K562 (cell line): ENCODE data around the gene RALY. TPM values are rescaled to one million over a fixed set of nuclear protein-coding genes. Genes with fewer than 3 reads are reported as not detected.

ENCODE experiments used
- ATAC-seq: fragments of 200-7000 bp; cut with Tn5 transposase; 3 replicates; pipeline ENCODE4 v1.9.1; 2020; ENCODE audit warnings: moderate library complexity
- BruUV-seq: library from RNA; stranded (reverse); fragments of 400-500 nt; replicated peaks from 2 replicates; lab custom pipeline; 2021; lab: Mats Ljungman, UMichigan
- CTCF ChIA-PET: fragments of 300-600 bp; formaldehyde crosslinking; extraction: SDS; loops from one replicate; lab custom pipeline; 2021; ENCODE audit warnings: low intra/inter-chr PET ratio; lab: Yijun Ruan, JAX
- POLR2A ChIA-PET: fragments of 300-600, 350-650 bp; sonication (Branson Sonifier 250); formaldehyde crosslinking; extraction: SDS; loops from one replicate; lab custom pipeline; 2021; ENCODE audit warnings: antibody characterized with exemption, inconsistent platforms; lab: Yijun Ruan, JAX
- DNase-seq, 4 experiments: peaks; one replicate each; pipeline versions ENCODE4 v3.0.0 to v3.0.0-alpha.2; 2011 to 2018; ENCODE audit warnings: low spot score in 3 of 4, mixed read lengths in 3 of 4; ENCODE audit errors: extremely low read depth in 1 of 4
- FAIRE-seq: peaks from 2 replicates; lab custom pipeline; 2011; peaks lifted over from hg19 to GRCh38; lab: Jason Lieb, UNC
- H2AFZ ChIP-seq: 2 replicates; pipeline ENCODE4 v1.6.0; 2011; ENCODE audit warnings: low read depth, low read length, control low read depth, inconsistent platforms
- H3K27ac ChIP-seq: fragments of 200-600 bp; 3 replicates; pipeline ENCODE4 v1.8.0; 2011; ENCODE audit warnings: low read depth, mild to moderate bottlenecking, control low read depth, inconsistent platforms, low read length, moderate library complexity, mixed read lengths; ENCODE audit errors: extremely low read depth
- H3K27me3 ChIP-seq, 2 experiments: fragments of 300-600 bp in 1 of 2; 2 replicates in 1 of 2; 3 replicates in 1 of 2; pipeline versions ENCODE4 v1.6.0 to v1.8.0; 2011; ENCODE audit warnings: inconsistent platforms in 2 of 2, low read length in 2 of 2, mild to moderate bottlenecking in 1 of 2, mixed read lengths in 1 of 2, moderate library complexity in 1 of 2; ENCODE audit not compliant: control insufficient read depth in 2 of 2, insufficient read depth in 2 of 2
- H3K36me3 ChIP-seq: fragments of 300-600 bp; 3 replicates; pipeline ENCODE4 v1.8.0; 2011; ENCODE audit warnings: mild to moderate bottlenecking, low read length, inconsistent platforms; ENCODE audit not compliant: control insufficient read depth, insufficient read depth
- H3K4me1 ChIP-seq, 2 experiments: fragments of 200-600 bp in 1 of 2; replicated peaks in 1 of 2; 2 replicates in 1 of 2; 3 replicates in 1 of 2; pipeline versions ENCODE4 v1.5.1 to v1.8.0; 2011; ENCODE audit warnings: inconsistent platforms in 2 of 2, low read length in 2 of 2, mild to moderate bottlenecking in 1 of 2, mixed read lengths in 1 of 2, moderate library complexity in 1 of 2; ENCODE audit not compliant: control insufficient read depth in 2 of 2, insufficient read depth in 2 of 2
- H3K4me2 ChIP-seq: 2 replicates; pipeline ENCODE4 v1.6.1; 2011; ENCODE audit warnings: low read length, control low read depth, inconsistent platforms, mixed read lengths; ENCODE audit not compliant: insufficient read depth
- H3K4me3 ChIP-seq: fragments of 200-600 bp; sonication (generic), shearing (Covaris generic); 2 replicates; pipeline ENCODE4 v1.5.1; 2016; ENCODE audit warnings: control low read depth, inconsistent platforms
- H3K79me2 ChIP-seq: fragments of 200-600 bp; 3 replicates; pipeline ENCODE4 v1.8.0; 2011; ENCODE audit warnings: low read length, inconsistent platforms; ENCODE audit not compliant: control insufficient read depth, insufficient read depth
- H3K9ac ChIP-seq, 2 experiments: 2 replicates each; pipeline versions ENCODE4 v1.6.0 to v1.6.1; 2011; ENCODE audit warnings: low read depth in 2 of 2, low read length in 2 of 2, control low read depth in 1 of 2, inconsistent platforms in 1 of 2, mild to moderate bottlenecking in 1 of 2, mixed read lengths in 1 of 2; ENCODE audit not compliant: insufficient read depth in 1 of 2
- H3K9me1 ChIP-seq: one replicate; pipeline ENCODE4 v1.6.0; 2011; ENCODE audit warnings: inconsistent platforms, mild to moderate bottlenecking, low read length, moderate library complexity; ENCODE audit not compliant: control insufficient read depth, insufficient read depth
- H3K9me3 ChIP-seq: replicated peaks from 2 replicates; pipeline ENCODE4 v1.5.1; 2011; ENCODE audit warnings: low read depth, low read length, inconsistent platforms; ENCODE audit not compliant: control insufficient read depth, insufficient read depth
- H4K20me1 ChIP-seq: replicated peaks from 2 replicates; pipeline ENCODE4 v1.6.1; 2011; ENCODE audit warnings: low read length, inconsistent platforms, mixed read lengths; ENCODE audit not compliant: control insufficient read depth, insufficient read depth
- CHCHD3 ChIP-seq: fragments of 250-450 bp; sonication (Bioruptor Pico); IDR thresholded peaks from 2 replicates; pipeline ENCODE4 v2.1.2; 2022; ENCODE audit warnings: mild to moderate bottlenecking
- HDGF ChIP-seq: fragments of 450-650 bp; IDR thresholded peaks from 2 replicates; pipeline ENCODE4 v1.6.1; 2016
- HOXB6 ChIP-seq: fragments of 250-450 bp; sonication (Bioruptor Pico); IDR thresholded peaks from 2 replicates; pipeline ENCODE4 v1.5.1; 2022; ENCODE audit warnings: mild to moderate bottlenecking, borderline replicate concordance
- MCM7 ChIP-seq, 2 experiments: fragments of 450-650 bp; IDR thresholded peaks; 2 replicates each; pipeline ENCODE4 v1.6.1; 2016 to 2018
- NONO ChIP-seq, 2 experiments: fragments of 200-400 bp in 1 of 2; fragments of 450-650 bp in 1 of 2; formaldehyde crosslinking in 1 of 2; IDR thresholded peaks; 2 replicates each; pipeline ENCODE4 v1.6.1; 2017; ENCODE audit warnings: low read depth in 2 of 2, mild to moderate bottlenecking in 2 of 2, moderate library complexity in 2 of 2, low read length in 1 of 2
- RAD51 ChIP-seq: fragments of 450-650 bp; IDR thresholded peaks from 2 replicates; pipeline ENCODE4 v1.7.1; 2016; ENCODE audit warnings: low read depth, mild to moderate bottlenecking, borderline replicate concordance
- SMARCA5 ChIP-seq: fragments of 450-650 bp; IDR thresholded peaks from 2 replicates; pipeline ENCODE4 v1.6.1; 2016
- SMARCC2 ChIP-seq: fragments of 450-650 bp; IDR thresholded peaks from 2 replicates; pipeline ENCODE4 v1.6.1; 2017; ENCODE audit warnings: antibody characterized with exemption, moderate library complexity, mild to moderate bottlenecking, low read depth
- U2AF1 ChIP-seq: fragments of 200-400 bp; formaldehyde crosslinking; optimal IDR thresholded peaks from 2 replicates; pipeline ENCODE3; 2017; ENCODE audit warnings: mild to moderate bottlenecking, low read depth, low read length, moderate library complexity
- ZNF431 ChIP-seq: sonication (generic); formaldehyde crosslinking; IDR thresholded peaks from 2 replicates; pipeline ENCODE4 v1.8.0; 2022; ENCODE audit warnings: mild to moderate bottlenecking, missing genetic modification reagents
- whole genome bisulfite sequencing: fragments of 100-300 bp; shearing (Covaris generic); methylation state at CpG from one replicate; pipeline ENCODE4 v1.1.6; 2016; ENCODE audit warnings: low coverage, mixed read lengths; ENCODE audit not compliant: insufficient coverage; ENCODE audit errors: missing lambda C conversion rate; 5-methylcytosine and 5-hydroxymethylcytosine counted together
- in situ Hi-C: fragments of 300-500 bp; cut with MboI; formaldehyde crosslinking; loops from 4 replicates; pipeline ENCODE4 v1.15.0; 2018; ENCODE audit warnings: inconsistent platforms, mixed read lengths
- intact Hi-C: fragments of 100-400 bp; cut with micrococcal nuclease; formaldehyde crosslinking; loops from 2 replicates; pipeline ENCODE4 v1.14.2; 2022
- polyA plus RNA-seq, 8 experiments: library from polyadenylated mRNA; depleted of rRNA in 4 of 8; stranded (reverse) in 5 of 8; unstranded in 3 of 8; fragments of >200 nt; fragmentation: Nextera tagmentation in 2 of 8; fragmentation: Illumina TruSeq in 1 of 8; extraction: Ambion mirVana in 2 of 8; extraction: Trizol in 1 of 8; gene quantifications; 2 replicates each; pipeline versions ENCODE4 v1.2.1 to v1.2.3, GENCODE V29; 2011 to 2014; ENCODE audit warnings: inconsistent platforms in 1 of 8, missing spikeins in 1 of 8
- total RNA-seq, 7 experiments: library from RNA; depleted of rRNA in 6 of 7; stranded (reverse); fragments of >200 nt in 6 of 7; fragmentation: Illumina TruSeq in 2 of 7; extraction: Trizol in 2 of 7; gene quantifications; 2 replicates each; pipeline versions ENCODE4 v1.2.1 to v1.2.3, GENCODE V29; 2011 to 2021; ENCODE audit warnings: low replicate concordance in 1 of 7
- TF ChIP-seq, protein P1 (sequence below): sonication (generic); formaldehyde crosslinking; IDR thresholded peaks from 2 replicates; pipeline ENCODE4 v1.8.1; 2023; ENCODE audit warnings: mild to moderate bottlenecking, missing genetic modification reagents
- TF ChIP-seq, protein P2 (sequence below): fragments of 250-450 bp; sonication (Bioruptor Pico); IDR thresholded peaks from 2 replicates; pipeline ENCODE4 v1.4.0; 2020
- TF ChIP-seq, protein P3 (sequence below): fragments of 250-450 bp; sonication (Bioruptor Pico); IDR thresholded peaks from 2 replicates; pipeline ENCODE4 v1.8.0; 2022; ENCODE audit warnings: moderate library complexity, mild to moderate bottlenecking, inconsistent platforms

RALY gene
- total and polyA plus RNA-seq, 9 of the 15 experiments (the other 6 are each of a cell fraction or from before 2014, with no cell fraction given), result 0.80 to 207 (median 128) TPM

DNA sequence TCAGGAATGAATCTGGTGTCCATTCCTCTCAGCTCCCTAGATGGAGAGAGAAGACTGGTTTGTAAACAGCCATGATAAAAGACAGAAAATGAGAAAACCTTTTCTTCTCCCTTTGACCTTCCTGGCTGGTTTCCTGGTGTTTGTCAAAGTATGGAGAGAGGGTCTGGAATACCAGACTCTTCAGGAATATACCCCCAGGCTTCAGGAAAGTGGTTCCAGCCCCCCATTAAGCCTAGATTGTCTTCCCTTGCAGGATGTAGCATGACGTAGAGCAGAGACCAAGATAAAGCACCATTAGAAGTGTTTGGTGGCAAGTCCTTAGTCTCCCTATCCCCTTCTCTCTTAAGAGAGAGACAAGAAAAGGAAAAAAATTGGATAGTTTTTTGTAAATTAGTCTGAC, 67.3 kb downstream of the RALY start:
- ATAC-seq (no peak), DNase-seq (no peak), FAIRE-seq (no peak)
- CTCF ChIA-PET, result no interaction called here
- Histone ChIP-seq H3K4me2 (no peak overlapping the region), H3K79me2 (peaks cover 47% of the 10 kb centered on the region; the same call in 2 of the 3 replicates), H3K9ac (no peak overlapping the region), H3K4me1 (peaks cover 5 to 26% of the 10 kb centered on the region in 2 experiments; a peak in 3 of 5 replicates), H3K27me3 (no peaks in the 10 kb centered on the region), H2AFZ (no peak overlapping the region), H3K9me1 (peaks cover 6% of the 10 kb centered on the region), H4K20me1 (peaks cover 24% of the 10 kb centered on the region; the same call in 1 of the 2 replicates), H3K36me3 (peaks cover 34% of the 10 kb centered on the region), H3K9me3 (no peaks in the 10 kb centered on the region), H3K4me3 (no peak overlapping the region), H3K27ac (no peak overlapping the region)
- no TSS peak for BruUV-seq
- no peak for TF ChIP-seq HOXB6
- no peak for TF ChIP-seq ZNF431 (CRISPR knock-in tag)
- no peak for TF ChIP-seq HDGF
- TF ChIP-seq SMARCA5, result no peak
- no peak for TF ChIP-seq CHCHD3 (CRISPR knock-in tag)
- TF ChIP-seq, protein P1, sequence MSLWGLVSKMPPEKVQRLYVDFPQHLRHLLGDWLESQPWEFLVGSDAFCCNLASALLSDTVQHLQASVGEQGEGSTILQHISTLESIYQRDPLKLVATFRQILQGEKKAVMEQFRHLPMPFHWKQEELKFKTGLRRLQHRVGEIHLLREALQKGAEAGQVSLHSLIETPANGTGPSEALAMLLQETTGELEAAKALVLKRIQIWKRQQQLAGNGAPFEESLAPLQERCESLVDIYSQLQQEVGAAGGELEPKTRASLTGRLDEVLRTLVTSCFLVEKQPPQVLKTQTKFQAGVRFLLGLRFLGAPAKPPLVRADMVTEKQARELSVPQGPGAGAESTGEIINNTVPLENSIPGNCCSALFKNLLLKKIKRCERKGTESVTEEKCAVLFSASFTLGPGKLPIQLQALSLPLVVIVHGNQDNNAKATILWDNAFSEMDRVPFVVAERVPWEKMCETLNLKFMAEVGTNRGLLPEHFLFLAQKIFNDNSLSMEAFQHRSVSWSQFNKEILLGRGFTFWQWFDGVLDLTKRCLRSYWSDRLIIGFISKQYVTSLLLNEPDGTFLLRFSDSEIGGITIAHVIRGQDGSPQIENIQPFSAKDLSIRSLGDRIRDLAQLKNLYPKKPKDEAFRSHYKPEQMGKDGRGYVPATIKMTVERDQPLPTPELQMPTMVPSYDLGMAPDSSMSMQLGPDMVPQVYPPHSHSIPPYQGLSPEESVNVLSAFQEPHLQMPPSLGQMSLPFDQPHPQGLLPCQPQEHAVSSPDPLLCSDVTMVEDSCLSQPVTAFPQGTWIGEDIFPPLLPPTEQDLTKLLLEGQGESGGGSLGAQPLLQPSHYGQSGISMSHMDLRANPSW (CRISPR knock-in tag), result no peak
- no peak for TF ChIP-seq U2AF1
- TF ChIP-seq, protein P2, sequence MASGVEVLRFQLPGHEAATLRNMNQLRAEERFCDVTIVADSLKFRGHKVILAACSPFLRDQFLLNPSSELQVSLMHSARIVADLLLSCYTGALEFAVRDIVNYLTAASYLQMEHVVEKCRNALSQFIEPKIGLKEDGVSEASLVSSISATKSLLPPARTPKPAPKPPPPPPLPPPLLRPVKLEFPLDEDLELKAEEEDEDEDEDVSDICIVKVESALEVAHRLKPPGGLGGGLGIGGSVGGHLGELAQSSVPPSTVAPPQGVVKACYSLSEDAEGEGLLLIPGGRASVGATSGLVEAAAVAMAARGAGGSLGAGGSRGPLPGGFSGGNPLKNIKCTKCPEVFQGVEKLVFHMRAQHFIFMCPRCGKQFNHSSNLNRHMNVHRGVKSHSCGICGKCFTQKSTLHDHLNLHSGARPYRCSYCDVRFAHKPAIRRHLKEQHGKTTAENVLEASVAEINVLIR (CRISPR knock-in tag), result no peak
- TF ChIP-seq, protein P3, sequence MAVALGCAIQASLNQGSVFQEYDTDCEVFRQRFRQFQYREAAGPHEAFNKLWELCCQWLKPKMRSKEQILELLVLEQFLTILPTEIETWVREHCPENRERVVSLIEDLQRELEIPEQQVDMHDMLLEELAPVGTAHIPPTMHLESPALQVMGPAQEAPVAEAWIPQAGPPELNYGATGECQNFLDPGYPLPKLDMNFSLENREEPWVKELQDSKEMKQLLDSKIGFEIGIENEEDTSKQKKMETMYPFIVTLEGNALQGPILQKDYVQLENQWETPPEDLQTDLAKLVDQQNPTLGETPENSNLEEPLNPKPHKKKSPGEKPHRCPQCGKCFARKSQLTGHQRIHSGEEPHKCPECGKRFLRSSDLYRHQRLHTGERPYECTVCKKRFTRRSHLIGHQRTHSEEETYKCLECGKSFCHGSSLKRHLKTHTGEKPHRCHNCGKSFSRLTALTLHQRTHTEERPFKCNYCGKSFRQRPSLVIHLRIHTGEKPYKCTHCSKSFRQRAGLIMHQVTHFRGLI (CRISPR knock-in tag), result no peak
- TF ChIP-seq RAD51, result no peak
- no peak for TF ChIP-seq SMARCC2
- TF ChIP-seq MCM7 (IDR thresholded peaks at IDR 0.05), result no peak
- TF ChIP-seq NONO (IDR thresholded peaks at IDR 0.05; ENCODE audit: low read depth in 2 of 2, low read length in 1 of 2), result no peak
- WGBS, result 75% methylated on average over 1 of the region's 1 CpG
- intact Hi-C loops, result loop anchor here (10.0 kb wide), 1 partner anchor 266 kb away; no protein-coding TSS in a partner anchor
- in situ Hi-C loops, result no loop called here
- POLR2A ChIA-PET, result interaction anchor here (0.7 kb wide), 1 partner anchor 97 kb away, joined by 3 read pairs; no protein-coding TSS in a partner anchor
